Measurements from ENCODE around the gene SRRM2.

Gene SRRM2

GRCh38 chr16:2791174-2791573, 38.7 kb downstream of the SRRM2 start:
- FAIRE-seq: no peak
- DNase-seq (ENCODE audit: low spot score): no peak

- no peak for DNase-seq (ENCODE audit: low spot score)
These were observed 40.5 kb downstream of the SRRM2 start for GRCh38 chr16:2792940-2793339.

GRCh38 chr16:2795395-2796143, 43.1 kb downstream of the SRRM2 start:
- FAIRE-seq: no peak
- DNase-seq (ENCODE audit: low spot score): no peak

More at GRCh38 chr16:2792940-2793339, 40.5 kb downstream of the SRRM2 start:
- no peak for FAIRE-seq

DNA sequence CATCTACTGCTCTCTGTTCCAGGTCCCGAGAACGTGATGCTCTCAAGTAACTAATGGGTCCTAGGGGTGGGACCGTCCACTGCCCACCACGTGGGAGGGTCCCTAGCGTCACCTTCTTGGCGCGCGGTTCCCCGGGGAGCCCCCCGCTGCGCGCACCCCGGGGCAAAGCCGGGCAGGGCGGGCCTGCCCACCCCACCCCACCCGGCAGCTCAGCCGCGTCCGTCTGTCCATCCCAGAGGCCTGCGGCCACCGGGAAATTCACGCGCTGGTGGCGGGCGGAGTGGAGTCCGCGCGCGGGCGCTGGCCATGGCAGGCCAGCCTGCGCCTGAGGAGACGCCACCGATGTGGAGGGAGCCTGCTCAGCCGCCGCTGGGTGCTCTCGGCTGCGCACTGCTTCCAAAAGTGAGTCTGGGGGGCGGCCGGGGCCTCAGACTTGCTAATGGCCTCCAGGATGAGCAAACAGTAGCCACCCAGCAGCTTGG, 46.3 kb downstream of the SRRM2 start:
- DNase-seq (ENCODE audit: low spot score) (no peak), FAIRE-seq (no peak)

DNA sequence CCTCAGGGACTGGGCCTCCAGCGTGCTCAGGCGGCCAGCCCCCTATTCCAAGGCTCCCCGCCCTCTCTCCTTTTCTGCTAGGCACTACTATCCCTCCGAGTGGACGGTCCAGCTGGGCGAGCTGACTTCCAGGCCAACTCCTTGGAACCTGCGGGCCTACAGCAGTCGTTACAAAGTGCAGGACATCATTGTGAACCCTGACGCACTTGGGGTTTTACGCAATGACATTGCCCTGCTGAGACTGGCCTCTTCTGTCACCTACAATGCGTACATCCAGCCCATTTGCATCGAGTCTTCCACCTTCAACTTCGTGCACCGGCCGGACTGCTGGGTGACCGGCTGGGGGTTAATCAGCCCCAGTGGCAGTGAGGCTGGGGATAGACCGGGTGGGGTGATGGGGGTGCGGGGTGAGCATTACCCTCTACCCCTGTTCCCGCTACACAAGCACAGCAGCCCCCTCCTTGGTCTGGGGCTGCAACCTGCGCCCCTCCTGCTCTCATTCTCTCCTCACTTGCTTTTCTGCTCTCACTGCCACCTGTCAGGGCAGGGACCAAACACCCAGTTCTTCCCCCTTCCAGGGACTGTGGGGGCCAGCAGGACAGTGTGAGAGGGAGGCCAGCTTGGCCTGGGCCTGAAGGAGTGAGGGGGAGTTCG, 46.9 kb downstream of the SRRM2 start:
- FAIRE-seq (no peak), DNase-seq (ENCODE audit: low spot score) (no peak)

DNA sequence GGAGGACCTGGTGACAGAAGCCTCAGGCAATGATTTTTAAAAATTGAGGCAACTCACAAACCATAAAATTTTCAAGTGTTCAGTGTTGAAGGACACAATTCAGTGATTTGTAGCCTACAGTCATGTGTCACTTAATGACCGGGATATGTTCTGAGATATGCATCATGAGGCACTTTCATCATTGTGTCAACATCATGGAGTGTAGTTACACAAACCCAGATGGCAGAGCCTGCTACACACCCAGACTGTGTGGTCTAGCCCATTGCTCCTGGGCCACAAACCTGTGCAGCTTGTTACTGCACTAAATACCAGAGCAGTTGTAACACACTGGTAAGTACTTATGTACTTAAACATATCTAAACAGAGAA, 47.4 kb downstream of the SRRM2 start:
- no peak for DNase-seq (ENCODE audit: low spot score)
- no peak for FAIRE-seq

- no peak for FAIRE-seq
These were observed 51.2 kb downstream of the SRRM2 start for GRCh38 chr16:2803545-2804195.

GRCh38 chr16:2804728-2805127, 52.3 kb downstream of the SRRM2 start:
- FAIRE-seq: no peak
- no peak for DNase-seq (ENCODE audit: low spot score)

More at GRCh38 chr16:2803545-2804195, 51.2 kb downstream of the SRRM2 start:
- no peak for DNase-seq (ENCODE audit: low spot score)

DNA sequence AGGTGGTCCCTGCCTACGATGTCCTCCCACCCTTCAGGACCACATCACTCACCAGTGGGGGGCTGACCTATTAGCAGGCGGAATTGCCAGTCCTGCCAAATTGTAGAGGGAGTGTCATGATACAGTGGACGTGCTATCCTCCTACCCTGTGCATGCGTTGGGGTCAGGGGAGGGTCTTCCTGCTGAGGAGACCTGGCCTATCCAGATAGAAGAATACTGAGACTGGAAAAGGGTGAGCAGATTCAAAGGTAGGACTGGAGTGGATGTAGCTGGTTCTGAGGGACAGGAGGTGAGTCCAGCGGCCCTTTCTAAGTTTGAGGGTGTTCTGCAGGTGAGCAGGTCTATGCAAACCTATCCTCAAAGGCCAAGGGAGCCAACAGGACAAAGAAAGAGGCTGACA, 53.8 kb downstream of the SRRM2 start:
- no peak for DNase-seq (ENCODE audit: low spot score)

DNA sequence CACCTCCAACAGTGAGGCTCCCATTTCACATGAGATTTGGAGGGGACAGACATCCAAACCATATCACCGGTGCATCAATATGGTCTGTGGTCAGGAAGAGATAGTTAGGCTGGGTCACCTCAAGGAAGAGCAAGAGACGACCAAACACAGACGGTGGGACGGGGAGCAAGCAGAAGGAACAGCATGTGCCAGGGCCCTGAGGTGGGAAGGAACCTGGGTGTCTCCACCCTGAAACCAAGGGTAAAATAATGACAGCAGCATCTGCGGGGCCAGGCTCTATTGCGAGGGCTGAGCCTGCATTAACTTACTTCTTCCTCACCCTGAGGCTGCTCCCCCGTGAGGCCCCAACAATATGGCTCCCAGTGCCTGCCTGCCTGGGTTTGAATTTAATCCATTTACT, 55.7 kb downstream of the SRRM2 start:
- no peak for FAIRE-seq
- no peak for DNase-seq (ENCODE audit: low spot score)

More for the DNA sequence above, 53.8 kb downstream of the SRRM2 start:
- FAIRE-seq: no peak

DNA sequence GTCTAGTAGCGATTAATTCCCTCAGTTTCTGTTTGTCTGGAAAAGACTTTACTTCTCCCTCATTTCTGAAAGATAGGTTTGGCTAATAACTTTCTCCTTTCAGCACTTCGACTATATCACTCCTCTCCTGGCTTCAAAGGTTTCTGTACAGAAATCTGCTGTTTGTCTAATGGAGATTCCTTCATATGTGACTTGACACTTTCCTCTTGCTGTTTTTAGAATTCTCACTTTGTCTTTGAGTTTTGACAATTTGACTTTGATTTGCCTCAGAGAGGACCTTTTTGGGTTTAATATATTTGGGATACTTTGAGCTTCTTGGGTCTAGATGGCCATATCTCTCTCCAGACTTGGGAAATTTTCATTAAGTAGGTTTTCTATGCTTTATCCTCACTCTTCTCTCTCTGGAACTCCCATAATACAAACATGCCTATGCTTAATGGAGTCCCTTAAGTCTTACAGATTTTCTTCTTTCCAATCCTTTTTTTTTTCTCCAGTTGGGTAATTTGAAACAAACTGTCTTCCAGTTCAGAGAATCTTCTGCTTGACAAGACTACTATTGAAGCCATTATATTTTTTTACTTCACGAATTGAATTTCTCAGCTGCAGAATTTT, 56.8 kb downstream of the SRRM2 start:
- DNase-seq (ENCODE audit: low spot score) (no peak), FAIRE-seq (no peak)

GRCh38 chr16:2810651-2811050, 58.2 kb downstream of the SRRM2 start:
- FAIRE-seq (no peak), DNase-seq (ENCODE audit: low spot score) (no peak)

DNA sequence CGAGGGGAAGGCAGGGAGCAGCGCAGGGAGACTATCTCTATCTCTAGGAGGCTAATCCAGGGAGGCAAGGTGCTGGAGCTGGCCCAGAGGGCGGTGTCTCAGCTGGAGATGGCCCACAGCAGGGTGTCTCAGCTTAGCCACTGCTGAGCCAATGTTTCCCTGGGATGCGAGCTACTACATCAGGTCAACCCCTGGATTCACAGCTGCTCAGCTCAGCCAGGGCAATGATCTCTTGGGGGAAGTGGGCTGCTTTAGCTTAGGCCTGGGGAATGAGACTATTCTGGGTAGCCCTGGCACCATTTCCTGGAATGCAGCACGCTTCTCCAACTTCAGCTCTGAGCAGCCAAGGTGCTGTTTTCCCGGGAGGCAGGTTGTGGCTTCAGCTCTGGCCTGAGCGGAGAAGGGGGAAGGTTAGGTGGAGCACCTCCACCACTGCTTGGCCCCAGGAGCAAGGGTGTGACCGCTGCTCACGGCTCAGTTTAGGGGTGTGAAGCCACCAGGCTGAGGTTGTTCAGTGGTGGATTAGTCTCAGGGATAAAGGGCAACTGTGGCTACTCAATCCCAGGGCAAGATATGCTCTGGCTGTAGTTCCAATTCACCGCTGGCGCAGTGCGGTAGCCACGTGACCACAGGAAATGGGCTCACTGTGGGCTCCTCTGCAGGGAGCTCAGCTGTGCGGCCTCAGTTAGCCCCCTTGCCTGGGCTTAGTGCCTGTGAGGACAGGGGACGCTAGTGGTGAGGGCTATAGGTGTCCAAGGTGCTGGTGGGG, 59.4 kb downstream of the SRRM2 start:
- no peak for DNase-seq (ENCODE audit: low spot score)
- FAIRE-seq: no peak

DNA sequence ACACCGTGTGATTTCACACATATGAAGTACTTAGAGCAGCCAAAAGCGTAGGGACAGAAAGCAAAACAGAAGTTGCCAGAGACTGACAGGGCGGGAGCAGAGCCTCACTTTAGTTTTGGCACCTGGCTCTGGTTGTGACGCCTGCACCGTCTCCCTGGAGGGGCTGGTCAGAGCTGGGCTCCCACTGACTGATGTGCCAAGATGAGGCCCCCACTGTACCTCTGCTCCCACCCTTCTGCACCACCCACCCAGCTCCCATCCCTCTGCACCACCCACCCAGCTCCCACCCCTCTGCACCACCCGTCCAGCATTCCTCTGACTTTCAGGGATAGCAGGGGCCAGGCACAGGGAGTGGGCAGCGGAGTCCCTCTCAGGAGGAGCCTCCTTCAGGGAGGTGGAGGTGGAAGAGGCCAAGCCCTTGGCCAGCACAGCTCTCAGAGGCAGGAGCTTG, 61.4 kb downstream of the SRRM2 start:
- no peak for FAIRE-seq
- DNase-seq (ENCODE audit: low spot score): no peak

DNA sequence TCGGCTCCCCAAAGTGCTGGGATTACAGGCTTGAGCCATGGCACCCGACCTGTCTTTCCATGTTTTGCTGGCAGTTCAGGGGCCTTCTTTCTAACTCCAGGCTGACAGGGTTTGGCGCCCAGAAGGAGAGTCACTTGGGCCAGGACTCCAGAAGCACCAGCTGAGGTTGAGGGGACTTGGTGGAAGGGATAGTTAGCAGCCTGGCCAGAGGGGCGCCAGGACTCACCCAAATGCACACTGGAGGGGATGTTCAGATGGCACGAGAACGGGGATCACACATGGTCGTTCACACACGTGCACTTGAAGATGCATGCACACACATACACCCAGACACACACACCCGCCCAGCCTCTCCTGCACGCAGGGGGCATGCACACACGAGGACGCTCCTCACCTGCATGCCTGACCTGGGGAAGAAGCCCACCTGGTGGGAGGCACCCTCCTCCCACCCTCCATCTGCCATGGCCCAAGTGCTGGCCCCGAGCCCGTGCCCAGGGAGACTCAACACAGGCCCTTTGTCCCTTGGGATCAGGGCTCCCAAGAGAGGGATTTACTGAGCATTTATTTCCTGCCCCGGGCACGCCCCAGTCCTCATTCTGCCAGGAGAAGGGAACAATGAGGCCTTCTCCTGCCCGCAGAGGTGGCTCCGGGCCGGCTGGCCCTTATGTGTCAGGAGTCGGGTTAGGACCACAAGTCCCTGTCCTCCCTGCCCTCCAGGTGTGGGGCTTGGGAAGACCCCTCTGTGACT, 62.3 kb downstream of the SRRM2 start:
- FAIRE-seq (no peak), DNase-seq (ENCODE audit: low spot score) (no peak)

GRCh38 chr16:2815299-2815771, 62.9 kb downstream of the SRRM2 start:
- FAIRE-seq (no peak), DNase-seq (ENCODE audit: low spot score) (no peak)

DNA sequence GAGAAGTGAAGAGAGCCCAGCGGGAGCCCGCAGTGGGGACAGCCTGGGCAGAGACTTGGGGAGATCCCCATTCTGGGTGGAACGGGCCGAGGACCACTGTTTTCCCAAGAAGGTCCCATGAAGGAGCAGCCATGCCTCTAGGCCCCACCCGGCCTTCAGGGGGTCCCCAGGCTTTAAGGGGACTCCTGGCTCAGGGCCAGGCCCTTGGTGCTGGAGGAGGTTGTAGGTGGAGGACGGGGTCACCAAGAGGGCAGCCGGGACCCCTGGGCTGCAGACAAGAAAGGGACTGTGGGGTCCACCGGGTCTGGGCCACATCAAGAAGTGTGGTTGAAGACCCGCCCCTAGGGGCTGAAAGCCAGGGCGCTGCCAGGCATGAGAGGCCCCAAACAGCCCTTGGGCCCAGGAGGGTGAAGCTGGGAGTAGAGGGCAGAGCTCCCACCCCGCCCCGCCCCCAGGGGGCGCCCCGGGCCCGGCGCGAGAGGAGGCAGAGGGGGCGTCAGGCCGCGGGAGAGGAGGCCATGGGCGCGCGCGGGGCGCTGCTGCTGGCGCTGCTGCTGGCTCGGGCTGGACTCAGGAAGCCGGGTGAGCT, 64.4 kb downstream of the SRRM2 start, which contains the start of gene PRSS21:
Gene PRSS21, plus strand, starts transcription at position 487 of the 589 bp plus-strand sequence. Its CDS starts 32 bp downstream, at position 519.
- FAIRE-seq: no peak
- no peak for DNase-seq (ENCODE audit: low spot score)

GRCh38 chr16:2817340-2818271, 65.2 kb downstream of the SRRM2 start:
- FAIRE-seq (no peak), DNase-seq (ENCODE audit: low spot score) (no peak)
